Measurements from ENCODE around the gene CPNE5. TPM values are rescaled to one million over a fixed set of nuclear protein-coding genes. Genes with fewer than 3 reads are reported as not detected.

Gene CPNE5
- polyA plus RNA-seq, 1 of the 3 experiments (the other 2 are of a cell fraction), result 0.30 TPM

GRCh38 chr6:36793296-36793912 lies 45.8 kb downstream of the CPNE5 start:
- no peaks in the 10 kb centered on the region for H3K27me3 ChIP-seq (ENCODE audit: insufficient read depth)
- no peaks in the 10 kb centered on the region for H4K20me1 ChIP-seq (ENCODE audit: insufficient read depth)
- CTCF ChIA-PET, result interaction anchor here (2.1 to 5.3 kb wide), 5 partner anchors 11 to 57 kb away, joined by 6 to 28 read pairs (median 11); no protein-coding TSS in a partner anchor
- H3K4me1 ChIP-seq (ENCODE audit: control insufficient read depth in 1 of 2, insufficient read depth in 2 of 2, low read depth in 1 of 2, low read length in 1 of 2), result peaks cover 0 to 18% of the 10 kb centered on the region in 2 experiments; a peak in 2 of 4 replicates
- WGBS (ENCODE audit: low lambda C conversion rate), result 98% methylated on average over 6 of the region's 9 CpGs
- no peaks in the 10 kb centered on the region for H3K79me2 ChIP-seq (ENCODE audit: insufficient read depth)
- DNase-seq, result no peak
- no peaks in the 10 kb centered on the region for H3K36me3 ChIP-seq (replicated peaks in 1 of 2; ENCODE audit: control insufficient read depth in 1 of 2, insufficient read depth in 2 of 2, low read length in 1 of 2)
- no peak overlapping the region for H3K9ac ChIP-seq
- POLR2A ChIA-PET, result no interaction called here
- no peak overlapping the region for H3K4me2 ChIP-seq
- H3K9me2 ChIP-seq, result no peaks in the 10 kb centered on the region
- H3K27ac ChIP-seq (ENCODE audit: low read depth in 2 of 2, low read length in 1 of 2), result no peak overlapping the region
- TF ChIP-seq GABPA (IDR thresholded peaks at IDR 0.05; ENCODE audit: low read depth) (no peak), RXRA (IDR thresholded peaks at IDR 0.05; ENCODE audit: borderline replicate concordance, low read depth) (no peak), RCOR1 (IDR thresholded peaks at IDR 0.05; ENCODE audit: low read length) (no peak), RFX5 (IDR thresholded peaks at IDR 0.05; ENCODE audit: low read length) (no peak), TCF12 (IDR thresholded peaks at IDR 0.05) (no peak), GATA2 (CRISPR knock-in tag; IDR thresholded peaks at IDR 0.05) (no peak), MEF2A (IDR thresholded peaks at IDR 0.05; ENCODE audit: borderline replicate concordance, low read depth) (no peak), RAD21 (IDR thresholded peaks at IDR 0.05; ENCODE audit: low read length) (no peak), CHD2 (IDR thresholded peaks at IDR 0.05; ENCODE audit: low read length, partially characterized antibody) (no peak), EZH2phosphoT487 (IDR thresholded peaks at IDR 0.05; ENCODE audit: borderline replicate concordance, low read depth) (no peak), MXI1 (IDR thresholded peaks at IDR 0.05; ENCODE audit: low read depth, low read length) (no peak), USF2 (IDR thresholded peaks at IDR 0.05; ENCODE audit: borderline replicate concordance, low read depth, low read length) (no peak), FOXJ3 (CRISPR knock-in tag; IDR thresholded peaks at IDR 0.05) (no peak), SMC3 (IDR thresholded peaks at IDR 0.05; ENCODE audit: low read depth, low read length) (no peak), FOSL2 (IDR thresholded peaks at IDR 0.05; ENCODE audit: borderline replicate concordance, low read depth) (no peak), CTCF (IDR thresholded peaks at IDR 0.05) (no peak), JUND (IDR thresholded peaks at IDR 0.05) (no peak), YY1 (IDR thresholded peaks at IDR 0.05; ENCODE audit: low read depth) (no peak)
- TF ChIP-seq, protein P1, sequence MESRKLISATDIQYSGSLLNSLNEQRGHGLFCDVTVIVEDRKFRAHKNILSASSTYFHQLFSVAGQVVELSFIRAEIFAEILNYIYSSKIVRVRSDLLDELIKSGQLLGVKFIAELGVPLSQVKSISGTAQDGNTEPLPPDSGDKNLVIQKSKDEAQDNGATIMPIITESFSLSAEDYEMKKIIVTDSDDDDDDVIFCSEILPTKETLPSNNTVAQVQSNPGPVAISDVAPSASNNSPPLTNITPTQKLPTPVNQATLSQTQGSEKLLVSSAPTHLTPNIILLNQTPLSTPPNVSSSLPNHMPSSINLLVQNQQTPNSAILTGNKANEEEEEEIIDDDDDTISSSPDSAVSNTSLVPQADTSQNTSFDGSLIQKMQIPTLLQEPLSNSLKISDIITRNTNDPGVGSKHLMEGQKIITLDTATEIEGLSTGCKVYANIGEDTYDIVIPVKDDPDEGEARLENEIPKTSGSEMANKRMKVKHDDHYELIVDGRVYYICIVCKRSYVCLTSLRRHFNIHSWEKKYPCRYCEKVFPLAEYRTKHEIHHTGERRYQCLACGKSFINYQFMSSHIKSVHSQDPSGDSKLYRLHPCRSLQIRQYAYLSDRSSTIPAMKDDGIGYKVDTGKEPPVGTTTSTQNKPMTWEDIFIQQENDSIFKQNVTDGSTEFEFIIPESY (IDR thresholded peaks at IDR 0.05; ENCODE audit: borderline replicate concordance, low read depth), result no peak
- H2AFZ ChIP-seq (ENCODE audit: low read depth), result no peak overlapping the region
- H3F3A ChIP-seq (replicated peaks; ENCODE audit: insufficient read depth), result no peaks in the 10 kb centered on the region
- no peaks in the 10 kb centered on the region for H3K9me3 ChIP-seq
- no peak overlapping the region for H3K4me3 ChIP-seq (ENCODE audit: low read depth in 2 of 2, low read length in 1 of 2)
